ENCODE data around the gene CRADD.
A peak's percentile ranks its signal among the peaks of the same experiment; 100 is the strongest.
"Not testable (repeated sequence)": the region's sequence is repeated elsewhere in the genome, so short reads cannot be mapped to it uniquely, and the experiment has no call there.

The CRADD gene

DNA sequence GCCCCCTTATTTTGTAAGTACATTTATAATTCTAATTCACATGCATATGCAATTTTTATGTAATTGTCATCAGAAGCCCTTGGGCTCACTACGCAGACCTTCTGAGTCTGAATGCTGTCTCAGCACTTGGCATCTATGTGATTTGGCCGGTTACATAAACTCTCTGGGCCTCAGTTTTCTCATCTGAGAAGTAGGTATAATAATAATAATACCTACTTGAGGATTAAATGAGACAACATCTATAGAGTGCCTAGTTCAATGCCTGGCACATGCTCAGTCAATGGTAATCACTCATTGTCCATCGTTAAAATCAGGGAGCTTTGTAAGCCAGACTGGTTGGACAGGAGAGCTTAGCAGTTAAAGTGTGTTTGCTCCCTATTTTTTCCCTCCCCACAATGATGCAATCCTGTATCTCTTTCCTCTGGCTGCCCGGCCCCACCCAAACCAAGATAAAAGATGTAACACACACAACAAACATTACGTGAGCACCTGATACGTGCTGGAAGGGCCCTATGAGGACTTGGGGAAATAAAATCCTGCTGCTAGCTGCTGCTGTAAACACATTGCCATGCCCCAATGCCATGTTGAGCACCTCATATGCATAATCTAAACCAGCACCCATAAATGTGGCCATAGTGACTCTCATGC lies 235.0 kb downstream of the CRADD start:
- DNase-seq: no peak

DNA sequence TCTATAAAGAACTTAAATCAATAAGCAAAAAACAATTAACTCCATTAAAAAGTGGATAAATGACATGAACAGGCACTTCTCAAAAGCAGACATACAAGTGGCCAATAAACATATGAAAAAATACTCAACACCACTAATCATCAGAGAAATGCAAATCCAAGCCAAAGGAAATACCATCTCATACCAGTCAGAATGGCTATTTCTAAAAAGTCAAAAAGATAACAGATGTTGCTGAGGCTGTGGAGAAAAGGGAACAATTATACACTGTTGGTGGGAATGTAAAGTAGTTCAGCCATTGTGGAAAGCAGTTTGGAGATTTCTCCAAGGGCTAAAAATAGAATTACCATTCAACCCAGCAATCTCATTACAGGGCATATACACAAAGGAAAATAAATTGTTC lies 236.7 kb downstream of the CRADD start:
- no peak for DNase-seq

DNA sequence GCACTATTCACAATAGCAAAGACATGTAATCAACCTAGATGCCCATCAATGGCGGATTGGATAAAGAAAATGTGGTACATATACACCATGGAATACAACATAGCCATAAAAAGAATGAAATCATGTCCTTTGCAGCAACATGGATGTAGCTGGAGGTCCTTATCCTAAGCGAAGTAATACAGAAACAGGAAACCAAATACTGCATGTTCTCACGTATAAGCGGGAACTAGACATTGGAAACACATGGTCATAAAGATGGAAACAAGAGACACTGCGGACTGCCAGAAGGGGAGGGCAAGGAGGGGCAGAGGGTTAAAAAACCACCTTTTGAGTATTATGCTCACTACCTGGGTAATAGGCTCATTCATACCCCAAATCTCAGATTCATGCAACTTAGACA lies 237.1 kb downstream of the CRADD start:
- DNase-seq: no peak

GRCh38 chr12:93915411-93915810 lies 238.2 kb downstream of the CRADD start:
- no peak for DNase-seq

GRCh38 chr12:93916402-93916801 lies 239.2 kb downstream of the CRADD start:
- DNase-seq: no peak

DNA sequence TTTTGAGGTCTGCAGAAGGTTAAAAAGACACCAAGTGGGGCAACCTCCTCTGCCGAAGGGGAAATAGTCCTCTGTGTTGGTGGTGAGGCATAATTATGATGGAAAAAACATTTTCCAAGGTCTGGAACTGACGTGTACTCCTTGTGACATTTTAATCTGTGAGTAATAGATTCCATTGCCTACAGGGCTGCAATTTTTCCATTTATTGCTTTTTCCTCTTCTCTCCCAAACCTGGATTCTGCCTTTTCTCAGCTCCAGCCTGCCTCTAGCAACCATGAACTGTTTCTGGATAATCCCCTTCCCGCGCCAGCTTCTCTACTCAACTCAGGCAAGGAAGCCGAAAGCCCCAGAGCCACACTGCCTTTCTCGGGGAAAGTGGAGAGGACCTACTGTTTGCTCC lies 241.1 kb downstream of the CRADD start:
- DNase-seq: peak; percentile 48

DNA sequence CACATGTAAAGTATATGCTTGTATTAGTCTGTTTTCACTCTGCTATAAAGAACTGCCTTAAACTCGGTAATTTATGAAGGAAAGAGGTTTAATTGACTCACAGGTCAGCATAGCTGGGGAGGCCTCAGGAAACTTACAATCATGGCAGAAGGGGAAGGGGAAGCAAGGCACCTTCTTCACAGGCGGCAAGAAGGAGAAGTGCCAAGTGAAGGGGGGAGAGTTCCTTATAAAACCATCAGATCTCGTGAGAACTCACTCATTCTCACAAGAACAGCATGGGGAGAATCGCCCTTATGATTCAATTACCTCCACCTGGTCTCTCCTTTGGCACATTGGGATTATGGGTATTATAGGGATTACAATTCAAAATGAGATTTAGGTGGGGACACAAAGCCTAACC lies 241.7 kb downstream of the CRADD start:
- DNase-seq: no peak

DNA sequence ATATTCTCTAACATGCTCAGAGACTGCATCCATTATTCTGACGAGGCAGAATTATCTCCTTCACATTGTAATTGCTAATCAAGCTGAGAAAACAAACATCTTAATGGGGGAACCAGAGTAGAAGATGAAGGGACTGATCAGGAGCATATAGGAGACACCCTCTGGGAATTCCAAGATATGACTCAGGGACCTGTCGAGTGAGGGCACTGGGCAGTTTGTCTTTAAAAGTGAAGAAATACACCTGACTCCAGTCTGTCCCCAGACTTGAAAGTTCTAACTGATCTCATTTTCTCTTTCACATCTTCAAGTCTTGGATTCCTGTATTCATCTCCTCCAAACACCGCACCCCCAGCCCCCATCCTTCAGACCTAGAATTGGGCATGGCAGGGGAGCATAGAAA lies 244.3 kb downstream of the CRADD start:
- no peak for DNase-seq

- no peak for DNase-seq
Measured at GRCh38 chr12:93922583-93923006, 245.4 kb downstream of the CRADD start.

- no peak for DNase-seq
Measured at GRCh38 chr12:93924367-93924766, 247.2 kb downstream of the CRADD start.

DNA sequence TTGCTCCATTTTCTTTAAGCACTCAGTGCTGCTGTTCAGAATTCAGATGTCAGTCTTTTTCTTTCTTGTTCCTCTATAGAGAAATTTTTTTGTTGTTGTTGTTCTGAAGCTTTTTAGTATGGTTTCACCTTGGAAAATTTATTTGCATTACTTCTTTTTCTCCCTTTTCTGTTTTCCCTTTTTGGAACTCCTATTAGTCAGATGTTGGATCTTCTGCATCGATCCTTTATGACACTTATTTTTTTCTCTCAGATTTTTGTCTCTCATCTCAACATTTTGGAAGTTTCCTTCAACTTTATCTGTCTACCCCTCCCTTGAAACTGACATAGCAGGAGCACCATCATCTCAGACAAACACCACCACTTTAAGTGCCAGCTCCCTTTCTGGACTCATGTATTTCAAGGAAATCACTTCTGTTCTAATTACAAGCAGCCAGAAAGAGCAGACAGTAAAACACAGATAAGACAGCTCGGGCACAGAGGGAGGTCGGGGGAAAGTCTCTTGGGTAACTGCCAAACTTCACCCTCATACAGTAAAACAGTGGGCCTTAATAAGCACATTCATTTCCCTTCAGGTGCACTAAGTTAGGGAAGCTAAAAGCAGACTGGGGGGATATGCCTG lies 248.5 kb downstream of the CRADD start:
- DNase-seq: no peak

GRCh38 chr12:93926237-93926636 lies 249.1 kb downstream of the CRADD start:
- no peak for DNase-seq

GRCh38 chr12:93929081-93929480 lies 251.9 kb downstream of the CRADD start:
- DNase-seq: not testable (repeated sequence)

GRCh38 chr12:93937812-93938211 lies 260.6 kb downstream of the CRADD start:
- no peak for DNase-seq

GRCh38 chr12:93938317-93938716 lies 261.1 kb downstream of the CRADD start:
- DNase-seq: no peak

- no peak for DNase-seq
Measured at GRCh38 chr12:93938931-93939330, 261.8 kb downstream of the CRADD start.

DNA sequence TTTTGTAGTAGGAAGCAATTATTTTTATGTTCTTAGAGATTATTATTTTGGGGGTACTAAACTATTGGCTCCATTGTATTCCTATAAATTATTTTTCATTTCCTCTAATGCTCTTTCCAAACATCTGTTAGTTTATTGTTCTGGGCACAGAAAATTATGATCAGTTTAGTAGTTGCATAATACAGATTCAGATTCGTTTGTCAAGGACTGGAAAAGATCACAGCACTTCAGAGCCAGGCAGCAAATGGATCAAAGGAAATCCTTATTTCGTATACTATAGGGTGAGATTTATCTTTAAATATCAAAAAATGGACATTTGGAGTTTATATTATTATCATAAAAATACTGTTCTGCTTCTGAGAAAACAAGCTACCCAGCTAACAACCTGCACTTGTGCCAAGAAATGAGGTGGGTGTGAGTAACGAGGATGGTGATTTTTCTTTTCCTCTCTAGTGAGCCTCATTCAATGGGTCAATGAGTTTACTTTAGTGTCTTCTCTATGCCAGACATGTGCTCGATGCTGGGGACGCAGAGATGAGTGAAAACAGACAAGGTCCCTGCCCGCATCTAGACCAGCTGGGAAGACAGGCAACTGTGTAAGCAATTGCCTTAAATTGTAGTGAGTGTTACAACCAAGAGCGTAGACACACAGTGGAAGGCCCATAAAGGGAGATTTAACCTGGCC lies 262.6 kb downstream of the CRADD start:
- no peak for DNase-seq

DNA sequence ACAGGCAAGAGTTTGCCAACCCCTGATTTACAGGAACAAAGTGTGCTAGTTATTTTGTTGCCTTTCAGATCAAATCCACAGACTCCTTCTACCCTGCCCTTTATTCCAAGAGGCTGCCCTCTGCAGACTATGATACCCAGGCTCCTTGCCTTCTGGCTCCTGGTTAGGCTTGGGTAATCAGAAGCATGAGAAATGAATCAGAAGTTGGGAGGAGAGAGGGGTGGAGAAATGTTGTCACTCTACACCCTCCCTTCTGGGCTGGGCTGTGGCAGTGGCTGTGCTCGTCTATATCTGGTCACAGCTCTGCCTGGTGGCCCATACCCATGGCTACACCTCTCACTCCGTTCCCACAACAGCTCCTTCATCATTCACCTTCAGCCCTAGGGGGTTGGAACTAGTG lies 266.6 kb downstream of the CRADD start:
- DNase-seq: no peak

DNA sequence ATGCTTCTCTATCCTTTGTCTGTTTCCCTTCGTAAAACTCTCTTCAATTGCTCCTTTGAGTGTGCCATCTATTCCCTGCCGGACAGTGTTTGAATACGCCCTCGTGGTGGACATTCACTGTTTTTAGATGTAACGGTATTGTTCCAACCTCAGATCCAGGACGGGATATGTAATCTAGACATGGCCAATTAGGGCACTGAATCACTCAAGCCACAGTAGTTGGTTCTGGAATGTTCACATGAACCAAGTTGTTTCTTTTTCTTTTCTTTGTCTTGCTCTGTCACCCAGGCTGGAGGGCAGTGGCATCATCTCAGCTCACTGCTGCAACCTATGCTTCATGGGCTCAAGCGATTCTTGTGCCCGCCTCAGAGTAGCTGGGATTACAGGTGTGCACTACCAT lies 267.0 kb downstream of the CRADD start:
- DNase-seq: no peak

Data from left hindlimb (tissue), 1 donor.